Activated naive CD8-positive, alpha-beta T cell treated with anti-CD3 and anti-CD28 coated beads, Interleukin-2, amount 10 ng/mL, durations not matched to agents 7 days and 5 days (primary cell): ENCODE measurements around the gene LY6G6C. TPM values are rescaled to one million over a fixed set of nuclear protein-coding genes. Genes with fewer than 3 reads are reported as not detected.

Experiments used
- ATAC-seq: fragments of 150-1000 bp; cut with Tn5 transposase; one replicate; pipeline ENCODE4 v1.10.0; 2021; ENCODE audit warnings: low read depth, moderate library complexity
- POLR2A ChIA-PET: fragments of 350-600 bp; sonication (Branson Sonifier 250); formaldehyde crosslinking; loops from one replicate; lab custom pipeline; 2021; ENCODE audit warnings: antibody characterized with exemption; lab: Charles Lee
- DNase-seq: peaks from one replicate; pipeline ENCODE4 v3.0.0; 2021
- H3K27ac Mint-ChIP-seq: one replicate; pipeline ENCODE4 v1.8.0; 2022; ENCODE audit warnings: mild to moderate bottlenecking, mixed read lengths
- H3K27me3 Mint-ChIP-seq: one replicate; pipeline ENCODE4 v1.8.0; 2022; ENCODE audit warnings: mild to moderate bottlenecking, moderate library complexity, mixed read lengths
- H3K36me3 Mint-ChIP-seq: one replicate; pipeline ENCODE4 v1.8.0; 2021; ENCODE audit warnings: mild to moderate bottlenecking, mixed read lengths
- H3K4me1 Mint-ChIP-seq: one replicate; pipeline ENCODE4 v1.8.0; 2021; ENCODE audit warnings: mixed read lengths
- H3K4me3 Mint-ChIP-seq: one replicate; pipeline ENCODE4 v1.8.0; 2022; ENCODE audit warnings: mild to moderate bottlenecking, moderate library complexity, mixed read lengths
- H3K9me3 Mint-ChIP-seq: one replicate; pipeline ENCODE4 v1.8.0; 2021; ENCODE audit warnings: mixed read lengths
- total RNA-seq, 2 experiments: library from RNA; stranded (reverse); gene quantifications; one replicate each; pipeline ENCODE4 v1.2.3, GENCODE V29; 2021

Gene LY6G6C
- total RNA-seq, 2 experiments from 2014 or later = not detected

DNA sequence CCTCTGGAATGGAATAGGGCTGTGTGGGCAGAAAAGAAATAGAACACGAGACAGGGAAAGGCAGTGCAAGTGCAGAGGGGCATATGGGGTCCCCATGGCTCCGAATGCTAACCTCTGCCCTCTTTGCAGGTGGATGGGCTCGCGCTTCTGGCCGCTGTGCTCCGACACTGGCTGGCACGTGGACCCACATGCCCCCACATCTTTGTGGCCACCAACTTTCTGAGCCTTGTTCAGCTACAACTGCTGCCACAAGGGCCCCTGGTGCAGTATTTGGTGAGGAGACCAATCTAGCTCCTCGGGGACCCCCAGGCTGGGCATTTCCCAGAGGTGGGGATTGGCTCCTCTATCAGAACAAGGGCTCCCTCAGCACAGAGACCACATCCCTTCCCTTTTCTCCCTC, 39.8 kb upstream of the LY6G6C start:
- Mint-ChIP-seq H3K4me3 (no peak overlapping the region), H3K36me3 (peaks cover 24% of the 10 kb centered on the region), H3K27me3 (no peaks in the 10 kb centered on the region), H3K4me1 (peaks cover 13% of the 10 kb centered on the region), H3K27ac (no peak overlapping the region), H3K9me3 (no peaks in the 10 kb centered on the region)
- POLR2A ChIA-PET = interaction anchor here (0.5 kb wide), 1 partner anchor 9 kb away, joined by 5 read pairs; no protein-coding TSS in a partner anchor
- ATAC-seq = no peak
- DNase-seq = no peak

DNA sequence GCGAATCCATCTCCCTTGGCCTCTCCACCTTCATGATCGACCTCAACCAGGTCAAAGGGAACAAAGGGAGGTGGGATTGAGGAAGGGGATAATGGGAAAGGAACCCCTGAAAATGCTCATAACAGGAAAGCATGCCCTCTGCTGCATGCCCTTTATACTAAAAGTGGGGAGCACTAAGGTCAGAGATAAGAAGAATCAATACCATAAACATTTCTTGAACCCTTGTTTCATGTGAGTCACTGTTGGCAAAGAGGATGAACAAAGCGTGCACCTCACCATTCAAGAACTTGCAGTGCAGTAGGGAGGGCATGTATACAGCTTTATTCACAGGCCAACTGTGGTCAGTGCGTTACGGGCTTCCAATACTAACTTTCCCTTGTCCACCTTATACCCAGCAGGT, 39.2 kb upstream of the LY6G6C start:
- Mint-ChIP-seq H3K27me3 (no peaks in the 10 kb centered on the region), H3K36me3 (peaks cover 24% of the 10 kb centered on the region), H3K4me3 (no peak overlapping the region), H3K27ac (peak overlapping the region; percentile 56), H3K4me1 (peaks cover 13% of the 10 kb centered on the region), H3K9me3 (no peaks in the 10 kb centered on the region)
- ATAC-seq = no peak
- POLR2A ChIA-PET = interaction anchor here (0.5 kb wide), 1 partner anchor 10 kb away, joined by 5 read pairs; no protein-coding TSS in a partner anchor
- DNase-seq = no peak

DNA sequence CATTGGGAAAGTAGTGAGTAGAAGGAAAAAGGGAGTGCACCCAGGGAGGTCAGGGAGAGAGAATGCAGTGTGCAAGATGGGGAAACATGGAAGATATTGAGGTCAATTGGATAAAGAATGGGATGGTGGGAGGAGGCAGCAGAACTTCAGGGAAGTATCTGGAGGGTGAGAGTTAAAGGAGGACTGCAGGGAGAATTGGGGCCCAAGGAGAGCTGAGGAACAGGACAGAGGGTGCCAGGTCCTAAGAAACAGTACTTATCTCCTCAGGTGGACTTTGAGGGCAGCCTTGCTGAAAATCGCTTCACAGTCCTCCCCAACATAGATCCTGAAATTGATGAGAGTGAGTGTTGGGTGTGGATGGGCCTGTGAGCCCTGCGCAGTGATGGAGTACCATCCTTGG, 36.7 kb upstream of the LY6G6C start:
- no peaks in the 10 kb centered on the region for H3K27me3 Mint-ChIP-seq
- no peak for ATAC-seq
- H3K27ac Mint-ChIP-seq = peak overlapping the region; percentile 53
- POLR2A ChIA-PET = interaction anchor here (0.6 to 2.0 kb wide), 2 partner anchors 13 to 18 kb away, joined by 3 to 5 read pairs; partner anchors contain the start of gene MSH5
- H3K4me1 Mint-ChIP-seq = peaks cover 7% of the 10 kb centered on the region
- H3K4me3 Mint-ChIP-seq = no peak overlapping the region
- H3K9me3 Mint-ChIP-seq = no peaks in the 10 kb centered on the region
- no peak for DNase-seq
- peaks cover 21% of the 10 kb centered on the region for H3K36me3 Mint-ChIP-seq

DNA sequence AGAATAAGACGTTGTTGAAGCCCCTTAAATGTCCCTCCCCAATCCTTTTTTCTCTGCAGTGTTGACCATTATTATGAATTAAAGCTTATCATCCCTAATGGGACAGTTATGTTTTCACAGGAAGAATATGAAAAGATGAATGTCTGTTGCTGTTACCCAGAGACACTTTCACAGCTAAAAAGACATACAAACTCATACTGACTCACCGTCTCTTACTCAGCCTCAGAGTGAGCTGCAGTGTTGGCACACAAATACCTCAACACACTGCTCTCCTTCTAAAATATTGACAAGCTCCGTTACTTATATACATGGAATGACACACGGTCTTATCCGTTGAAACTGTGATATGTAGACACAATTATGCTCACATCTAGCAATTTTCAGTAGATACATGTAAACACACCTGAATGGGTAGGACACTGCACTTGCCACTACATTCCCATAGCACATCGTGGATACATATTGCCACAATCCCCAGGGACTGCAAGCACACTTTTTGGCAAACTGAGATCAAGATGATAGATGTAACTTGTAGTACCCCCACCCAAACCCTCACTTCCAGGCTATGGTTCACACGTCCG, 31.3 kb upstream of the LY6G6C start:
- ATAC-seq = no peak
- H3K4me3 Mint-ChIP-seq = no peak overlapping the region
- no peak overlapping the region for H3K27ac Mint-ChIP-seq
- peaks cover 12% of the 10 kb centered on the region for H3K36me3 Mint-ChIP-seq
- POLR2A ChIA-PET = interaction anchor here (1.1 to 2.4 kb wide), 2 partner anchors 12 to 30 kb away, joined by 8 to 13 read pairs; partner anchors contain the start of genes MPIG6B and MSH5
- H3K4me1 Mint-ChIP-seq = no peaks in the 10 kb centered on the region
- H3K27me3 Mint-ChIP-seq = no peaks in the 10 kb centered on the region
- no peak for DNase-seq
- no peaks in the 10 kb centered on the region for H3K9me3 Mint-ChIP-seq

DNA sequence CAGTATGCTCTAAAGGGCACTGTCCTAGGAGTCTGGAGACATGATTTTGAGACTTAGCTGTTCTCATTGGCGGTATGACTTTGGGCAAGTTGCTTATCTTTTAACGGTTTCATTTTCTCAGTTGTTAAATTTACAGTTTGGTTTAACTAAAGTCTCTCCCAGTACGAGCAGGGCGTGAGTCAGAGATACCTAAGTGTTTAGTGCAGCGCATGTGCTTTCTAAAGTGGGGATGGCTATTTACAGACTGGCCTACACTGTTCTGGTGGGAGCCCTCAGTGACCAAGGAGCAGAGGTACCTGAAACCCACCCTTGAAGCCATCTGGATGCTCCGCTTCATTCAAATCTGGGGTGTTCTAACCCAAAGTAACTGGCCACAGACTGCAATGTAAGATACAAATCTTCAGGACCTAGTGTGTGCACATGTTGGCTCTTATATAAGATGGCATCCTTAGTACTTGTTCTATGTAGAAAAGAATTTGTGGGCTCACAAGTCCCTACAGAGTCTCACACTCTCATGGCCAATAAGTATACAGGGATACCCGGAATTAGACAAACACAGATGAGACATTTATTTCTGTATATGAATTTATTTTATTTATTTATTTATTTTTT, 29.0 kb upstream of the LY6G6C start:
- Mint-ChIP-seq H3K4me3 (no peak overlapping the region), H3K27ac (no peak overlapping the region), H3K27me3 (no peaks in the 10 kb centered on the region), H3K9me3 (no peaks in the 10 kb centered on the region), H3K4me1 (peaks cover 3% of the 10 kb centered on the region), H3K36me3 (peaks cover 14% of the 10 kb centered on the region)
- ATAC-seq = no peak
- DNase-seq = no peak
- POLR2A ChIA-PET = no interaction called here

DNA sequence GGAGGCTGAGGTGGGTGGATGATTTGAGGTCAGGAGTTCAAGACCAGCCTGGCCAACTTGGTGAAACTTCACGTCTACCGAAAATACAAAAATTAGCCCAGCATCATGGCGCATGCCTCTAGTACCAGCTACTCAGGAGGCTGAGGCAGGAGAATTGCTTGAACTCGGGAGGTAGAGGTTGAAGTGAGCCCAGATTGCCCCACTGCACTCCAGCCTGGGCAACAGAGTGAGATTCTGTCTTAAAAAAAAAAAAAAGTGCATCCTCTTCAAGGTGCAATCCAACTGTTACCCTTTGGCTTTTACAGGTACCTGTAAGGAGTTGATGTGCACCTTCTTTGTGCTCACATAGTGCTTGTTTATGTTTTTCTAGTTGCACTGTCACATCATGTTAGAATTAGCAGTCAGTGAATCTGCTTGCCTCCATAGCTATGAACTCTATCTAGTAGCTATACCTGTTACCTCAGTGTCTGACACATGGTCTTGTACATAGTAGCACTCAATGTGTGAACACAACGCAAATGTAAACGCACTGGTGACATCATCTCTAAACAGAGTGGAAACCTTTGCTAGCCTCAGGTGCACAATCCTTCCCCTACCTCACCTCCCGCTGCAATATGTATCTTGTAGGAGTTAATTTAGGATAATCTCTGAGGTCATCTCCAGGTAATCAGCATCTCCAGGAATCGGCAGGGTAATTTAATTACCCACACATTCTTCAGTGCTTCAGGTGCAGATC, 27.9 kb upstream of the LY6G6C start:
- peaks cover 20% of the 10 kb centered on the region for H3K36me3 Mint-ChIP-seq
- no peak overlapping the region for H3K4me3 Mint-ChIP-seq
- no peak overlapping the region for H3K27ac Mint-ChIP-seq
- H3K27me3 Mint-ChIP-seq = no peaks in the 10 kb centered on the region
- POLR2A ChIA-PET = interaction anchor here (0.7 kb wide), 1 partner anchor 13 kb away, joined by 3 read pairs; the partner anchor contains the start of gene CLIC1
- peaks cover 3% of the 10 kb centered on the region for H3K4me1 Mint-ChIP-seq
- ATAC-seq = no peak
- DNase-seq = no peak
- H3K9me3 Mint-ChIP-seq = no peaks in the 10 kb centered on the region

DNA sequence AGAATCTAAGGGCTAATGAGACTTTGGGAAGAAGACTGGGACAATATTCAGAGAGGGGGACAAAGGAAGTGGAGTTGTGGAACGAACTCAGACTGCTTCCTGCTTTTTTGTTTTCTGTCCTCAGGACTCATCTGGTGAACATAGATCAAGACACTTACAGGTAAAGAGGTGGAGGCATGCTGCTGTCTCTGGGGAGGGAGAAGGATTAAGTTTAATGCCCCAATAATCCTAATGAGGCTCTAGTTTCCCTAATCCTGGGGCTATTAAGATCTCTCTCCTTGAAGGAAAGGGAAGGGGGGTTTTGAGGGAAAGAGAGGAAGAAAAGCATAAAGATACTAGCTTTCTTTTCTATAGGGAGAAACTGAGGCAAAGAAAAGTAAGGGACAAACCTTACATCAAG, 22.9 kb upstream of the LY6G6C start:
- H3K36me3 Mint-ChIP-seq = peaks cover 36% of the 10 kb centered on the region
- no peak overlapping the region for H3K27ac Mint-ChIP-seq

DNA sequence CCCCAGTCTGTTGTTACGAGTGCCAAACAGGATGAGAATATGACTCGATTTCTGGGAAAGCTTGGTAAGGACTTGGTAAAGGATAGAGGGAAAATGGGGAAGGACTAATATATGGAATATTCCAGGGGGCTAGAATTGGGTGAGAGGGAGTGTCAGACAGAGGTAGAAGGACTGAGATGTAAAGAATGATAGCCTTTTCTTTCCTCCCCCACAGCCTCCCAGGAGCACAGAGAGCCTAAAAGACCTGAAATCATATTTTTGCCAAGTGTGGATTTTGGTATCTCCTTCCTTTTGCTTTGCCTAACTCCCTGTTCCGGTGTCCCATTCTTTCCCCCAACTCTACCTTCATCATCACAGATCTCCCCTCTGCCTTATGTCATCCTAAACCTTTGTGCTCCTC, 21.3 kb upstream of the LY6G6C start:
- Mint-ChIP-seq H3K27ac (no peak overlapping the region), H3K27me3 (no peaks in the 10 kb centered on the region), H3K9me3 (no peaks in the 10 kb centered on the region), H3K36me3 (peaks cover 33% of the 10 kb centered on the region), H3K4me1 (peaks cover 40% of the 10 kb centered on the region), H3K4me3 (no peak overlapping the region)
- POLR2A ChIA-PET = no interaction called here
- no peak for ATAC-seq
- DNase-seq = no peak

More for the DNA sequence above, 22.9 kb upstream of the LY6G6C start:
- Mint-ChIP-seq H3K4me1 (peaks cover 27% of the 10 kb centered on the region), H3K9me3 (no peaks in the 10 kb centered on the region), H3K27me3 (no peaks in the 10 kb centered on the region), H3K4me3 (no peak overlapping the region)
- no peak for ATAC-seq
- DNase-seq = no peak
- POLR2A ChIA-PET = interaction anchor here (0.7 kb wide), 1 partner anchor 41 kb away, joined by 3 read pairs; no protein-coding TSS in a partner anchor

DNA sequence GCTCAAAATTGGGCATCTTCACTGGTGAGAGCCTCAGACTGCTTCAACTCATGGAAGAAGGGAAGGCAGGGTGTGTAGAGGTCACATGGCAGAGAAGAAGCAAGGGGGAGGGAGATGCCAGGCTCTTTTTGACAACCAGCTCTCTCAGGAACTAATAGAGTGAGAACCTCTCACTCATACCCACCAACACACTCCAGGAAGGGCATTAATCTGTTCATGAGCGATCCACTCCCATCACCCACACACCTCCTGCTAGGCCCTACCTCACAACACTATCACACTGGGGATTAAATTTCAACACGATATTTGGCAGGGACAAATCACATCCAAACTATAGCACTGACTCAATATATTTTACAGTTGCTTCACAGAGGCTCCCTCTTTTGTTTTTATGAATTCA, 20.3 kb upstream of the LY6G6C start:
- DNase-seq (no peak), ATAC-seq (no peak)
- H3K4me3 Mint-ChIP-seq = peak overlapping the region; percentile 98
- H3K36me3 Mint-ChIP-seq = peaks cover 27% of the 10 kb centered on the region
- H3K27ac Mint-ChIP-seq = peak overlapping the region; percentile 25
- no peaks in the 10 kb centered on the region for H3K27me3 Mint-ChIP-seq
- H3K4me1 Mint-ChIP-seq = peaks cover 47% of the 10 kb centered on the region
- no peaks in the 10 kb centered on the region for H3K9me3 Mint-ChIP-seq
- POLR2A ChIA-PET = interaction anchor here (0.9 to 3.5 kb wide), 3 partner anchors 10 to 85 kb away, joined by 3 to 24 read pairs (median 13); partner anchors contain the start of gene HSPA1B

DNA sequence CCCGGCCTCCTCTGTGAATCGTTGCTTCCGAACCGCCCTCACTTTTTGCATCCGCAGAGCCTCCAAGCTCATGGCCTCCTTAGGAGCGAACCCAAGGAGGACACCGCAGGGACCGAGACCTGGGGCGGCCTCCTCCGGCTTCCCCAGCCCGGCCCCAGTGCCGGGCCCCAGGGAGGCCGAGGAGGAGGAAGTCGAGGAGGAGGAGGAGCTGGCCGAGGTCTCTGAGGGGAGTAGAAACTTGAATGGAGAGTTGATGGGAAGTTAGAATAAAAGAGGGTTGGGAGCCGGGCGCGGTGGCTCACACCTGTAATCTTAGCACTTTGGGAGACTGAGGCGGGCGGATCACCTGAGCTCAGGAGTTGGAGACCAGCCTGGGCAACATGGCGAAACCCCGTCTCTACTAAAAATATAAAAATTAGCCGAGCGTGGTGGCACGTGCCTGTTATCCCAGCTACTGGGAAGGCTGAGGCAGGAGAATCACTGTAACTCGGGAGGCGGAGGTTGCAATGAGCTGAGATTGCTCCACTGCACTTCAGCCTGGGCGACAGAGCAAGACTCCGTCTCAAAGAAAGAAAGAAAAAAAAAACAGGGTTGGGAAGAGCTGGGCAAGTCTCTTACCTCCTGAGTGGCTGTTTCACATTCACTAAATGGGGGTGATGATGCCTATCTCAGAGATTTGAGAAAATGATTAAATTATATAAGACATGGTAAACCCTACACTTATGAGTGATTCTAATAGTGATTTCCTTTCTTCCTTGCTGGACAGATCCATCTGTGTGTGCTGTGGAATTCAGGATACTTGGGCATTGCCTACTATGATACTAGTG, 19.1 kb upstream of the LY6G6C start:
- POLR2A ChIA-PET = interaction anchor here (0.5 to 7.6 kb wide), 29 partner anchors 11 to 246 kb away, joined by 3 to 137 read pairs (median 6); partner anchors contain the start of genes ABHD16A, BAG6, C6orf47 and CSNK2B
- ATAC-seq (no peak), DNase-seq (peak; percentile 69)
- Mint-ChIP-seq H3K27me3 (no peaks in the 10 kb centered on the region), H3K36me3 (peaks cover 34% of the 10 kb centered on the region), H3K9me3 (no peaks in the 10 kb centered on the region), H3K27ac (peak overlapping the region; percentile 93), H3K4me1 (peaks cover 50% of the 10 kb centered on the region), H3K4me3 (peak overlapping the region; percentile 98)

DNA sequence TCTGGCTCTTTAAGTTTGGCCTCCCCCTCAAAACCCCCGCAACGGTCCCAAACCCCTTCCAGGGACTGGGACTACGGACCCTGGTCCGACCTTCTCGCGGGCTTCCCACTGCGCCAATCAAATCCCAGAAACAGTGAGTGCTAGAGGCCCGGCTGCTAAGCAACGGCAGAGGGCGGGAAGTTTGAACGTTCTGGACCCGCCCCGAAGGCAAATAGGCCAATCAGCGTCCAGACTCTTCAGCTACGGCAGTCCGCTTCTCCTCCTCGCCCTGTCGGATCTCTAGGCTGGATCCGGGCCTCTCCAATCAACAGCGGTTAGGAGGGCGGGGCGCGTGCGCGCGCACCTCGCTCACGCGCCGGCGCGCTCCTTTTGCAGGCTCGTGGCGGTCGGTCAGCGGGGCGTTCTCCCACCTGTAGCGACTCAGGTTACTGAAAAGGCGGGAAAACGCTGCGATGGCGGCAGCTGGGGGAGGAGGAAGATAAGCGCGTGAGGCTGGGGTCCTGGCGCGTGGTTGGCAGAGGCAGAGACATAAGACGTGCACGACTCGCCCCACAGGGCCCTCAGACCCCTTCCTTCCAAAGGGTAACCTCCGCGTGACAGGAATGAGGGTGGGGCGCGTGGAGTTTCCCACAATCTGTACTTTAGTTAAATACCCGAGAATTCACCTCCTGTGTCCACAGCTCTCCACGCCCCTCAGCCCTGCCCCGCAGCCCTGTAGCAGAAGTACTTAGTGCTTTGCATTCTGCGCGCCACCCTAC, 18.3 kb upstream of the LY6G6C start, which contains the start of gene MSH5:
MSH5 (plus strand) TSS at position 367 of the 758 bp plus-strand sequence. CDS start 462 bp downstream, outside the sequence.
- Mint-ChIP-seq H3K27ac (peak within 1 kb of the TSS; percentile 93), H3K36me3 (peaks cover 34% of the 10 kb centered on the region), H3K9me3 (no peaks in the 10 kb centered on the region), H3K4me1 (peaks cover 50% of the 10 kb centered on the region), H3K27me3 (no peaks in the 10 kb centered on the region), H3K4me3 (peak within 1 kb of the TSS; percentile 98)
- DNase-seq (peak; percentile 96), ATAC-seq (peak; percentile 82)
- POLR2A ChIA-PET = interaction anchor here (0.6 to 7.6 kb wide), 34 partner anchors 8 to 199 kb away, joined by 3 to 137 read pairs (median 6); partner anchors contain the start of genes ABHD16A, BAG6, C6orf47 and CSNK2B
